ENCODE data around the gene CDC34.

DNA sequence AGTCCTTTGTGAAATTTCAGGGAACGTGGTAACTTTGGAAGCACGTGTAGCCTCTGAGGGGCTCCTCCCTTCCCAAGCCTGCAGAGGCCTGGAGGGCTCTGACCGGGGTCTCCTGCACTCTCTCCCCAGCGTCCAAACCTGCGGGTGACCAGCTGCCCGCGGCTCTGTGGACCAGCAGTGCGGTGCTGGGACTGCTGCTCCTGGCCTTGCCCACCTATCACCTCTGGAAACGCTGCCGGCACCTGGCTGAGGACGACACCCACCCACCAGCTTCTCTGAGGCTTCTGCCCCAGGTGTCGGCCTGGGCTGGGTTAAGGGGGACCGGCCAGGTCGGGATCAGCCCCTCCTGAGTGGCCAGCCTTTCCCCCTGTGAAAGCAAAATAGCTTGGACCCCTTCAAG is 26.9 kb upstream of the CDC34 start:
- TF ChIP-seq, protein P1, sequence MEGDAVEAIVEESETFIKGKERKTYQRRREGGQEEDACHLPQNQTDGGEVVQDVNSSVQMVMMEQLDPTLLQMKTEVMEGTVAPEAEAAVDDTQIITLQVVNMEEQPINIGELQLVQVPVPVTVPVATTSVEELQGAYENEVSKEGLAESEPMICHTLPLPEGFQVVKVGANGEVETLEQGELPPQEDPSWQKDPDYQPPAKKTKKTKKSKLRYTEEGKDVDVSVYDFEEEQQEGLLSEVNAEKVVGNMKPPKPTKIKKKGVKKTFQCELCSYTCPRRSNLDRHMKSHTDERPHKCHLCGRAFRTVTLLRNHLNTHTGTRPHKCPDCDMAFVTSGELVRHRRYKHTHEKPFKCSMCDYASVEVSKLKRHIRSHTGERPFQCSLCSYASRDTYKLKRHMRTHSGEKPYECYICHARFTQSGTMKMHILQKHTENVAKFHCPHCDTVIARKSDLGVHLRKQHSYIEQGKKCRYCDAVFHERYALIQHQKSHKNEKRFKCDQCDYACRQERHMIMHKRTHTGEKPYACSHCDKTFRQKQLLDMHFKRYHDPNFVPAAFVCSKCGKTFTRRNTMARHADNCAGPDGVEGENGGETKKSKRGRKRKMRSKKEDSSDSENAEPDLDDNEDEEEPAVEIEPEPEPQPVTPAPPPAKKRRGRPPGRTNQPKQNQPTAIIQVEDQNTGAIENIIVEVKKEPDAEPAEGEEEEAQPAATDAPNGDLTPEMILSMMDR (IDR thresholded peaks at IDR 0.05): no peak
- no peak for TF ChIP-seq JUN (IDR thresholded peaks at IDR 0.05)
- TF ChIP-seq CBX2 (IDR thresholded peaks at IDR 0.05; ENCODE audit: borderline replicate concordance, low read depth): no peak
- no peak for TF ChIP-seq RAD21 (conservative IDR thresholded peaks at IDR 0.05 in 1 of 2, IDR thresholded peaks at IDR 0.05 in 1 of 2)
- no peak for TF ChIP-seq POLR2A (IDR thresholded peaks at IDR 0.05; ENCODE audit: low read length)
- no peak for TF ChIP-seq JUNB (IDR thresholded peaks at IDR 0.05)
- TF ChIP-seq, protein P2, sequence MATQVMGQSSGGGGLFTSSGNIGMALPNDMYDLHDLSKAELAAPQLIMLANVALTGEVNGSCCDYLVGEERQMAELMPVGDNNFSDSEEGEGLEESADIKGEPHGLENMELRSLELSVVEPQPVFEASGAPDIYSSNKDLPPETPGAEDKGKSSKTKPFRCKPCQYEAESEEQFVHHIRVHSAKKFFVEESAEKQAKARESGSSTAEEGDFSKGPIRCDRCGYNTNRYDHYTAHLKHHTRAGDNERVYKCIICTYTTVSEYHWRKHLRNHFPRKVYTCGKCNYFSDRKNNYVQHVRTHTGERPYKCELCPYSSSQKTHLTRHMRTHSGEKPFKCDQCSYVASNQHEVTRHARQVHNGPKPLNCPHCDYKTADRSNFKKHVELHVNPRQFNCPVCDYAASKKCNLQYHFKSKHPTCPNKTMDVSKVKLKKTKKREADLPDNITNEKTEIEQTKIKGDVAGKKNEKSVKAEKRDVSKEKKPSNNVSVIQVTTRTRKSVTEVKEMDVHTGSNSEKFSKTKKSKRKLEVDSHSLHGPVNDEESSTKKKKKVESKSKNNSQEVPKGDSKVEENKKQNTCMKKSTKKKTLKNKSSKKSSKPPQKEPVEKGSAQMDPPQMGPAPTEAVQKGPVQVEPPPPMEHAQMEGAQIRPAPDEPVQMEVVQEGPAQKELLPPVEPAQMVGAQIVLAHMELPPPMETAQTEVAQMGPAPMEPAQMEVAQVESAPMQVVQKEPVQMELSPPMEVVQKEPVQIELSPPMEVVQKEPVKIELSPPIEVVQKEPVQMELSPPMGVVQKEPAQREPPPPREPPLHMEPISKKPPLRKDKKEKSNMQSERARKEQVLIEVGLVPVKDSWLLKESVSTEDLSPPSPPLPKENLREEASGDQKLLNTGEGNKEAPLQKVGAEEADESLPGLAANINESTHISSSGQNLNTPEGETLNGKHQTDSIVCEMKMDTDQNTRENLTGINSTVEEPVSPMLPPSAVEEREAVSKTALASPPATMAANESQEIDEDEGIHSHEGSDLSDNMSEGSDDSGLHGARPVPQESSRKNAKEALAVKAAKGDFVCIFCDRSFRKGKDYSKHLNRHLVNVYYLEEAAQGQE (IDR thresholded peaks at IDR 0.05): no peak
- TF ChIP-seq, protein P3, sequence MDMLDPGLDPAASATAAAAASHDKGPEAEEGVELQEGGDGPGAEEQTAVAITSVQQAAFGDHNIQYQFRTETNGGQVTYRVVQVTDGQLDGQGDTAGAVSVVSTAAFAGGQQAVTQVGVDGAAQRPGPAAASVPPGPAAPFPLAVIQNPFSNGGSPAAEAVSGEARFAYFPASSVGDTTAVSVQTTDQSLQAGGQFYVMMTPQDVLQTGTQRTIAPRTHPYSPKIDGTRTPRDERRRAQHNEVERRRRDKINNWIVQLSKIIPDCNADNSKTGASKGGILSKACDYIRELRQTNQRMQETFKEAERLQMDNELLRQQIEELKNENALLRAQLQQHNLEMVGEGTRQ (IDR thresholded peaks at IDR 0.05): no peak
- TF ChIP-seq, protein P4, sequence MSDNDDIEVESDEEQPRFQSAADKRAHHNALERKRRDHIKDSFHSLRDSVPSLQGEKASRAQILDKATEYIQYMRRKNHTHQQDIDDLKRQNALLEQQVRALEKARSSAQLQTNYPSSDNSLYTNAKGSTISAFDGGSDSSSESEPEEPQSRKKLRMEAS (IDR thresholded peaks at IDR 0.05): no peak
- TF ChIP-seq KDM1A (IDR thresholded peaks at IDR 0.05; ENCODE audit: low read depth): no peak
